Middle frontal gyrus (tissue), 1 donor: ENCODE data around the gene DYRK1B.

ENCODE experiments used
- DNase-seq: peaks from one replicate; pipeline ENCODE4 v3.0.0-alpha.2; 2015; ENCODE audit warnings: low spot score; ENCODE audit errors: extremely low spot score

Gene DYRK1B

DNA sequence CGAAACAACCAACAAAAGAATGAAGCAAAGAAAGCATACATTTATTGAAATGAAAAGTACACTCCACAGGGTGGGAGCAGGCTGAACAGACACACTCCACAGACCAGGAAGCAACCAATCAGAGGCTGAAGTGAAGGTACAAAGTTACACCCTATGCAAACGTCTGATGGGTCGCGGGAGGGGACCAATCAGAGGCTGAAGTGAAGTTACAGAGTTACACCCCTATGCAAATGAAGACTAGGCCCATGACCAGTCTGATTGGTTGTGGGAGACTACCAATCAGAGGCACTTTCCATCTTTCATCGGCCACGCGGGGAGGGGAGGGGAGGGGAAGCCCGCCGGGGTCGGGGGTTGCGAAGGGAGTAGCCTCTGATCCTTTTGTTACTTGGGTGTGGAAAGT, 24.6 kb upstream of the DYRK1B start:
- DNase-seq = no peak

DNA sequence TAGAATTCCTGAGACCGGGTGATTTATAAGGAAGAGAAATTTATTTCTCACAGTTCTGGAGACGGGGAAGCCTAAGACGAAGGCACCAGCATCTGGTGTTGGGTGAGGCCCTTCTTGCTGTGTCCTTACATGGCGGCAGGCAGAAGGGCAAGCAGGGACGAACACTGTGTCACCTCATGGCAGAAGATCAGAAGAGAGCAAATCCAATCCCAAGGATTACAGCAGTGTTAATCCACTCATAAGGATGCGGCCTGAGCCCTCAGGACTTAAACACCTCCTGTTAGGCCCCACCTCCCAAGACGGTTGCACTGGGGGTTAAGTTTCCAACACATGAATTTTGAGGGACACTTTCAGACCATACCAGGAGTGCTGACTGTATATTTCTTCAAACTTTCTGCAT, 18.9 kb upstream of the DYRK1B start:
- no peak for DNase-seq

DNA sequence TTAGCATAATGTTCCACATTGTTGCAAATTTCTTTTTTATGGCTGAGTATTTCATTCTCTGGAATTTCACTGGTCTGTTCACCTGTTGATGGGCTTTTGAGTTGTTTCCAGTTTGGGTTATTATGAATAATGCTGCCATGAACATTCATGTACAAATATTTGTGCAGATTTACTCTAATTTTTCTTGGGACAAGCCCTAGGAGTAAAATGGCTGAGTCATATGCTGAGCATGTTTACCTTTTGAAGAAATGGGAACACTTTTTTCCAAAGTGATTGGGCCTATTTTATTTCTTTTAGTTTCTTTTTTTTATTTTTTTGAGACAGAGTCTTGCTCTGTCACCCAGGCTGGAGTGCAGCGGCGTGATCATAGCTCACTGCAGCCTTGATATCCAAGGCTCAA, 16.9 kb upstream of the DYRK1B start:
- no peak for DNase-seq

DNA sequence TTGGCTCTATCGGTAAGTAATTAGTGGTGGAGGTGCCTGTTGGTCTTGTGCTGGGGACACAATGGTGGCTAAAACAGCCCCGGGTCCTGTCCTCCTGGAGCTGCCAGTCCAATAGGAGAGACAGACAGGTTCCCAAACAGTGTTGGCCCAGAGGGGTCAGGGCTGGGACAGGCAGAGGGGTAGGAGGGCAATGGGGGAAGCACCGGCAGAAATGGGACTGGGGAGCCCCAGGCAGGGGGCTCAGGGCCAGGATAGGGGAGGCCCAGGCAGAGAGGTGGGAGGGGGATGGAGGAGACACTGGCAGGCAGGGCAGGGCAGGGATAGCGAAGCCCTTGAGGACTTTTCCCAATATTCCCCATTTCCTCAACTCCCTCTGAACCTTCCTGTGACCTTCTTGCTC, 14.4 kb upstream of the DYRK1B start:
- no peak for DNase-seq

DNA sequence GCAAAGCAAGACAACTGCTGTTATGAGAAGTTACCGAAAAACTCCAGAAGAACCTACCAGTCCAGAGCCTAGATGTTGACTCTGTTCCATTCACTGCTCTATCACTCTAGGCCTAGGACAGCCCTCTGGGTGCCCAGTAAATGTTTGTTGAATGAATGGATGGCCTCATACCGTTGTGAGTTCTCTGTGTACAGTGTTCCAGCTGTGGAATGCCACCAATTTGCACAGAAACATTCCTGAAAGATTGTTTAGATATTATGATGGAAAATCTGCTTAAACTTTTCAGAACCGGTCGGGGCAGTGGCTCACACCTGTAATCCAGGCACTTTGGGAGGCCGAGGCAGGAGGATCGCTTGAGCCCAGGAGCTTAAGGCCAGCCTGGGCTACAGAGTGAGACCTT, 13.6 kb upstream of the DYRK1B start:
- DNase-seq = no peak

DNA sequence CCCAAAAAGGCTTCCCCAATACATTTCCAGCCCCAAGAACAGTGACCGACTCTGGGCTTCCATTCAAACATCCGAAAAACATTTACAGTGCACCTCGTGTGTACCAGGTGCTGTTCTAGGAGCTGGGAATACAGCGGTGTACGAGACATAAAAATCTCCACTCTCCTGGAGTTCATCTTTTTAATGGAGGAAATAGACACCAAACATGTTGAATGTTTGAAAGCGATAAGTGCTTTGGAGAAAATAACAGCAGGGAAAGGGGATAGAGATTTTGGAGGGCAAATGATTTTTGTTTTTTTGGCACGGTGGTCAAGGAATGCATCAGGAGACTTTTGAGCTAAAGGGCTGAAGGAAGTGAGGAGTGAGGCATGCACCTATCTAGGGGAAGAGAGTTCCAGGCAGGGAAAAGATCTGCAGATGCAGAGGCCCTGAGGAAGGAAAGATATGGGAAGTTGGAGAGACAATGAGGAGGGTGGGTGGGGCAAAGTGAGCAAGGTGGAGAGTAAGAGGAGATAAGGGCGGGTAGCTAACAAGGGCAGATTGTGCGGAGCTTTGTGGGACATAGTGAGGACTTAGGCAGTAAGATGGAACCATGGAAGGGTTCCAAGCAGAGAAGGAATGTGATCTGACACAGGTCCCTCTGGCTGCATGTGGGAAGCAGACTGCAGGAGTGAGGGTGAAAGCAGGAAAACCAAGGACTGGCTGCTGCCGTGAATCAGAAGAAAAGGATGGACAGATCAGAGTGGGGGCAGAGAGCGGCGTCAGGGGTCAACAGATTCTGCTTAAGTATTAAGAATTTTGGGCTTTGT, 12.9 kb upstream of the DYRK1B start:
- DNase-seq = no peak

DNA sequence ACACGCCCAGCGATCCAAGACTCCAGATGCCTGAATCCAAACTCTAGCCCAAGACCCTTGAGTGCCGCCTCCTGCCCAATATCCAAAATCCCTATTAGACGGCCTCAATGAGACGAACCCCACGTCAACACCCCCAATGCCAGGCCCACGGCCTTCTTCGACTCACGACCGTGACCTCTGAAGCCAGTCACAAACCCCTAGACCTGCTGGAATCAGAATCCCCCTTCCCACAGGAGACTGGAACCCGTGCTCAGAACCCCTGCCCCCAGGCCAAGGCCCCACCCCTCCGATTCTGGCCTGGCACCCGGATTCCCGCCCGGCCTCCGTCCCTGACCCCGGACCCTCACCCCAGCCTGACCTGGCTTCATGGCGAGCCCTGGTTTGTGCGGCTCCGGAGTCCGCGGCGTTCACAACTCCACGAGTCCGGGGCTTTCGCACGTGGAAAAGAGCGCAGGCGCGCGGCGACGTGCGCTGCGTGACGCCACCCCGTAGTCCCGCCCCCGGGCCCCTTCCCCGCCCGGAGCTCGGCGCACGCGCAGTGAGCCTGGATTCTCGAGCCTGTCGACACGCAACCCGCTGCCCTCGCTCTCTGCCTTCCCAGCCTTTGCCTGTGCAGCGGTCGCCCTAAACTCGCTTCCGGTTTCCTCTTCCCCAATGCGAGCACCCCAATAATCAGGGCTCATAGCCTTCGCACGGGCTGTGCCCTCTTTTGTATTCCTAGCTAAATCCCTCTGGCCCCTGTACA, 12.1 kb upstream of the DYRK1B start, which contains the start of gene FBL:
TSS of gene FBL (minus strand) at position 447 of the 745 bp plus-strand sequence. CDS start at position 368, 79 bp downstream.
- peak; percentile 92 for DNase-seq

DNA sequence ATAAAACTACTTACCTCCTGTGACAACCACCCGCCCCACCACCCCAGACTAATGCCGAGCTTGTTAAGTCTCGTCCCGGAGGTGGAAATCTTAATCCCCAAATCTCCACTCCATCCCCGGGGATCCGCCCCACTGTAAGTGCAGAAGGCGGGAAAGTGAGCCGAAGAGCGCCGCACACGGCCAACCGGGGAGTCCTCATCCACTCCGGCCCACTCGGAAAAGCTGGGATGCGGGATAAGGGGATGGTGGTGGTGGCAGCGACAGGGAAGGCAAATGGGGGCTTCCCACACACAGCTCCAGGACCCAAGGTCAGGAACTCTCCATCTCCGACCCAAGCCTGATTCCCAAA, 11.6 kb upstream of the DYRK1B start:
- DNase-seq = no peak

DNA sequence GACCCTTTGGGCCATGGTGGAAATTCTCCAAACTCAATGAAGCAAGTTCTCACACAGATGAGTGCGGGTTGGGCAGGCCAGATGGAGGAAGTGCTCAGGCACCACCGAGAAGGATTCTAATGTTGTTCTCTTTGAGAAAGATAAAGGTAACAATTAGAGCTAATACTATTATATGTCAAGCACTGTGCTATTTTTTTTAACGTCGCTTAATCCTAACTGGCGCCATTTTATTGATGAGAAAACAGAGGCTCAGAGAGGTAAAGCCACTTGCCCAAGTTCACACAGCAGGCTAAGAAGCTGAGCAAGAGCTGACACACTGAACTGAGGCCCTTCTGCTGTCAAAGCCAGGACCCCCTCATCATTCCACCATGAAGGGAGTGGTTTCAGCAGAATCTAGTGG, 11.2 kb upstream of the DYRK1B start:
- no peak for DNase-seq

DNA sequence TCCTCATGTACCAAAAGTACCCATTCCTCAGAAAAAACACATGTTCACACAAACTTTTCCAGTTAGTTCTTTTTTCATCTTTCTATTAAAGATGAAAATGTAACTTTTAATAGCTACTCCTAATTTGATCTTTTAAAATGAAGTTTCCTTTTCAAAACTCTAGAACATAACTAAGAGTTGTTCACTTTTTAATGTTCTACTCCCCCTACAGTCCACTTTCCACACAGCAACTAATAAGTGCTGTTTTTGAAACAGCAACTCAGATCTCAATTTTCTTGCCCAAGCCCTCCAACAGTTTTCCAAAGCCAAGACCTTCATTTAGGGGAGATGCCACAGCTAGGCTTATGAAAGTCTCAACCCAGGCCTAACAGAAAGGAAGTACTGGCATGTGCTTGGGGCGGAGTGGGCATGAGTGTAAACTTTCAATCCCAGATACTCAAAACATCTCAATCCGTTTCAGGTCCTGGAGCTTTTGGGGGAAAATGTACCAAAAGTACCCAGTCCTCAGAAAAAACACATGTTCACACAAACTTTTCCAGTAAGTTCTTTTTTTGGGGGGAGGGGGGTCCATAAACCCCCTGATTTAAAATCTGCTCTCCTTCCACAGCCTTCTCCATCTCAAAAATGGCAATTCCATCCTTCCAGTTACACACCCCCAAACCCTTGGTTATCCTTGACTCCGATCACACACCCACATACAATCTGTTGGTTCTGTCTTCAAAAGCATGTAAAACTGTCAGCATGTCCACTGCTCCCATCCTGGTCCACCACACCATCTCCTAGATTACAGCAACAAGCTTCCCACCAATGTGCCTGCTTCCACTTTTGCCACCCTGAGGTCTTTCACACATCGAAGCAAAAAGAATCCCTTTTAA, 10.2 kb upstream of the DYRK1B start:
- no peak for DNase-seq

DNA sequence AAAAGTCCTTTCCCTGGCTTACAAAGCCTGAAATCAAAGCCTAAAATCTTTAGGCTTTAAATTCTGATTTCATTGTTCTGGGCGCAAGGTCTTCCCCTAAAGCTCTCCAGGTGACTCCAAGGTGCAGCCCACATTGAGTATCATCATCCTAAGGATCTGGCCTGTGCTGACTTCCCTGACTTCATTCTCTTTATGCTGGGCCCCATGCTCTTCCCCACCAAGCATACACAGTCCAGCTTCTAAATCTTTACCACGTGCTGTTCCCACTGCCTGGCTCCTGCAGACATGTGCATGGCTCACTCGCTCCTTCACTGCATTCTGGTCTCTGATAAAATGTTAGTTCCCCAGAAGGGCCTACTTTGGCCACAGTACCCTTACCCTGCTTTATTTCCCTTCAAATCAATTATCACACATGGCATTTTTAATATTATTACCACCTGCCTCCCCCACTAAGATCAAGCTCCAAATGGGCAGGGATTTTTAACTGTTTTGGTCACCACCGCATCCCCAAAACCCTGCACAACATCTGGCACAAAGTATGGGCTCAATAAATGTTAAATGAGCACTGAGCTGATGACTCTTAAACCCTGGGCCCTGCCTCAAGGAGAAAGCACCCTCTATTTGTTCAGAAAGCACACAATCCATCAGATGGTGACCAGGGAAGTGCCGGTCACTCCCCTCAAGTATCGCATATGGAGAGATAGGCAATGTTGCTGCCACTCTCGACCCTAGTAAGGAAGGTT, 8.9 kb upstream of the DYRK1B start:
- DNase-seq = no peak

DNA sequence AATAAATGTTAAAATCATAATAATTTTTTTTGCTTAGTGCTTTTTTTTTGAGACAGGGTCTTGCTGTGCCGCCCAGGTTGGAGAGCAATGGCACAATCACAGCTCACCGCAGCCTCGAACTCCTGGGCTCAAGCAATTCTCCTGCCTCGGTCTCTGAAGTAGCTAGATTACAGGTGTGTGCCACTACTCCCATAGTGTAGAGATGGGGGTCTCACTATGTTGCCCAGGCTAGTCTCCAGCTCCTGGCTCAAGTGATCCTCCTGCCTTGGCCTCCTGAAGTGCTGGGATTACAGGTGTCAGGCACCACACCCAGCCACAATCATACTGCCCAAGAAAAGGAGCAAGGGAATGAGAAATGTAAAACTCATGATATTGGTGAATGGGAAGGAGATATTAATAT, 7.1 kb upstream of the DYRK1B start:
- no peak for DNase-seq

DNA sequence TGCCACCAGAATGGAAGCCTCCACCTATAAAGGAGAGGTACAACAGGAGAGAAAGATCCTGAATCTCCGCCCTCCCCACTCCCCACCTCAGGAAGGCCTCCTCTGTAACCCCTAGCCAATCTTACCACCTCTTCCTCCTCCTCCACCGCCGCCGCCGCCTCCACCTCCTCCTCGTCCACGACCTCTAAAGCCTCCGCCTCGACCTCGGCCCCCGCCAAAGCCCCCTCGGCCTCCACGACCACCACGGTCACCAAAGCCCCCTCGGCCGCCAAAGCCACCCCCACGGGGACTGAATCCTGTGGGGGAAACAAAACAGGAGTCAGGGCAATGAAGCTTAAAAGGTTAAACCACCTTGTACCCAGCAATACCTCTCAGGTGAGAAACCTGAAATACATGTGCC, 6.5 kb upstream of the DYRK1B start:
- DNase-seq = no peak

DNA sequence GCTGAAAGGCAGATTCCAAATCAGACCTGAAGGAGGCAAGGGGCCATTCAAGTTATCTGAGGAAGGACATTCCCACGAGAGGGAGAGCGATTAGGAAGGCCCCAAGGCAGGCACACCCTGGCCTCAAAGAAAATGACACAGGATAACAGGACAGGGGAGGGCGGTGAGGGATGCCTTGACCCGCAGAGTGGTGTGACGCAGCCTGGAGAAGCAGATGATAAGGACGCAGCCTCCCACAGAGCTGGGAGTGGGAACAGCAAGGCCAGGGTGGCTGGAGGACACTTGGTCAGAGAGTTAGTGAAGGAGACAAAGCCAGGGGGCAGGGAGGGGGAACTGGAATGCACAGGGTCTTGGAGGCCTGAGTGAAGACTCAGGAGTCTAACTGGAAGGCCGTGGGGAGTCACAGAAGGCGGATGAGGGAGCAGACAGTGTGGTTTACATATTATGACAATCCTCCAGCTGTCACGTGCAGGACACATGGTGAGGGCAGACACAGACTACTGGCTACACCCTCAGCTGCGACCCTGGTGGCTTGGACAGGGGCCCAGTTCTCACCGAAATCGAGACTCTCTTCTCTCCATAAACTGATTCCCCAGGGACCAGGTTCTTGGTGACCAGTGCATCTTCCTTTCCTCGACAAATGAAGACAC, 5.8 kb upstream of the DYRK1B start:
- no peak for DNase-seq

DNA sequence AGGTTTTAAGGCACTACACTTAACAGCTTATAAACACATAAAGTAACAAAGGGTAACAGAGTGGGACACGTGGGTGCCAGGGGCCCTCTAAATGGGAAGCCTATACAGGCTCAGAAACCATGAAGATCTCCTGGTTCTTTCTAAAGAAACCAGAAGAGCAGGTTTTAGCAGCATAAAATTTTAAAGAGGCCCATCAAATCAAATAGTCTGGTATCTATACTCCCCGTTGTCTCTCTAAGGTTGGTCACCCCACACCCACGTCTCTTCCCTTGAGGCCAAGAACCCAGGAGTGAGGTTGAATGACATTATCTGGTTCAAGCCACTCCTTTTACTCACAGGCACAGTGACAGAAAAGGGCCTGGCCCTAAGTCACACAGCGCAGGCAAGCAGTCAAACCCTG, 4.6 kb upstream of the DYRK1B start:
- DNase-seq = no peak

DNA sequence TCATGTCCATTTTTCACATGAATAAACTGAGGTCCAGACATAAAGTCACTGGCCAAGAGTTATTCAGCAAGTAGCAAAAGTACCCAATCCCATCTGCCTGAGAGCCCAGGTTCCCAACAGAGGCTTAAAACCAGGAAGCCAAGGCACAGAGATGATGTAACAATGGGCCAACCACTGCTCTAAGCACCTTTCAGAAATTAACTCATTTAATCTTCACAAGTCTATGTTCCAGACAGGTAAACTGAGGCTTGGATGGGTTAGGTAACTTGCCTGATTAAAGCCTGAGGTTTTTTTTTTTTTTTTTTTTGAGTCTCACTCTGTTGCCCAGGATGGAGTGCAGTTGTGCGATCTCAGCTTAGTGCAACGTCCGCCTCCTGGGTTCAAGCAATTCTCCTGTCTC, 4.0 kb upstream of the DYRK1B start:
- no peak for DNase-seq

DNA sequence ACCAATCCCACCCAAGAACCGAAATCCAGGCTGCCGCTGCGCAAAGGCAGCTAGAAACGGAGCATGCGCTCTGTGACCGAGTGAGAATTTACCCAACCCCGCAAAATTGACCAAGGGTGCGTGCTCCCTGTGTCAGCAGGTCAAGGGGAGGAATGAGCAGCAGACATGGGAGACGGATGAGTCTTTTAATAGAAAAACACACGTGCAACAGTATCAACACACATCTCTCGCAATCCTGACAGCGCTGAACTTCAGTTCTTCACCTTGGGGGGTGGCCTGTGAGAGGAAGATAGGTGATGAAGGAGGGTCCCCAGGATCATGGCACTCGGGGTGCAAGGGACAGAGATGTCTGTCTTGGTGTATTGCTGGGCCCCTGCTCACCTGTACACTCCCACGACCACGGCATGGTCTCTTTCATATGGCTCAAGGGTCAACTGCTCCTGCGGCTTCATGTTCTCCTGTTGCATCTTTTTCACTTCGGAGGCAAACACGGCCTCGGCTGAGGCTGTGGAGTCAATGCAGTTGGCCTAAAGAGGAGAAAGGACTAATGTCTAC, 402 bp upstream of the DYRK1B start:
- DNase-seq = no peak

DNA sequence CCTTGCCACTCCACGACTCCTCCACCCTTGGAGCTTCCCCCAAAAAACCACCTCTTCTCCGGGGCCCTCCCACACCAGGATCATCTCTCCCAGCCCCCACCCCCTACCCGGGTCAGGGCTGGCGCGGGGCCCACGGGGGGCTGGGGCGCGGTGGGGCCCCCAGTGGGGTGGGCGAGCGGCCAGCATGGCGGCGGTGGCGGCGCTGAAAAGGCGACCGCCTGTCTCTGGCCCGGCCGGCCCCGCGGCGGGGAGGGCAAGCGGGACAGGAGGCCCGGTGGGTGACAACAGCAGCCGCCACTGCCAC, 850 bp downstream of the DYRK1B start:
- DNase-seq = no peak

DNA sequence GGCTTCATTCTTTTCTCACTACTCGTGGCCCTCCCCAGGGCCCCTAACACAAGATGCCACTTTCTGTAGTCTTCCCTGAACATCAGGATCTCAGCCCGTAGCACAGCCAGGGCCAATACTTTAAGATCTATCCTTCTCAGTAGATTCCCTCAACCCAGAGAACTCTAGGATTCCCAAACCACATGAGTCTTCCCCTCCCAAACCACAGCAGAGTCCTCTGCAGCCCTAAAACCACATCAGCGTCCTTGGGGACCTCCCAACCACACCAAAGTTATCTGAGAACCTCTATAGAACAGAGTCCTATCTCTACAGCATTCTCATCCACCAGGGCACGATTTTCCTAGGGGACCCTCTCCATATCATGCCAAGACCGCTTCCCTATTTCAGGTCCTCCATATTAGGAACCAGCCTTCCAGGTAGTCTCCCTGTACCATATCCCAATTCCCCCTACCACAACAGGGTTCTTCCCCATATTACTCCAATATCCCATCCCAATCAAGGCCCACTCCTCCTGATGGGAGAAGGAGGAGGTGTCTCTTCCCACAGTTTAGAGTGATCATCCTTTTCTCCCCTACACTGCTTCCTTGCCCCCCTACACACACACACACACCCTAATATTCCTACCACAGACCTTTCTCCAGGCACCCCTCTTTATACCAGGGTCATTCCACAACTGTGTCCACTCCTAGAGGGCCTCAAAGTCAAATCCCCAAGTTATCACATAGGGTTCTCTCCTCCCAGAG, 1.4 kb downstream of the DYRK1B start:
- no peak for DNase-seq

DNA sequence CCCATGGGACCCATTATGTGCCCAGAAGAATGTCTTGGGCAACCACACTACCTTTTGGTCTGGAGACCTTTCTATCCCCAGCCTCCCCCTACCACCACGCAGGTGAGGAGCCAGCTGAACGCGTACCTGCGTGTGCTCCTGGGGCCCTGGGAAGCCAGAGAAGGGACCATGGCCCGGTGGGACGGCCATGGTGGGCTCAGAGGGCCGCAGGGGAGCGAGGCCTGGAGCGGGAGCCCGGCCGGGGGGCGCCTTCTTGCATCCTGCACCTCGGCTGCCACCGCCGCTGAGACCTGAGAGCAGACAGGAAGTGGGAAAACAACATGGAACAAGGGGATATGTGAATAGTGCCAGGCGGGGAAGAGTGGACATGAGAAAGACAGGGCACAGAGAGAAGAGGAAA, 2.3 kb downstream of the DYRK1B start:
- no peak for DNase-seq
